Measurements from ENCODE around the gene GPRIN1.
"Not testable (repeated sequence)": the region's sequence is repeated elsewhere in the genome, so short reads cannot be mapped to it uniquely, and the experiment has no call there.

The GPRIN1 gene

DNA sequence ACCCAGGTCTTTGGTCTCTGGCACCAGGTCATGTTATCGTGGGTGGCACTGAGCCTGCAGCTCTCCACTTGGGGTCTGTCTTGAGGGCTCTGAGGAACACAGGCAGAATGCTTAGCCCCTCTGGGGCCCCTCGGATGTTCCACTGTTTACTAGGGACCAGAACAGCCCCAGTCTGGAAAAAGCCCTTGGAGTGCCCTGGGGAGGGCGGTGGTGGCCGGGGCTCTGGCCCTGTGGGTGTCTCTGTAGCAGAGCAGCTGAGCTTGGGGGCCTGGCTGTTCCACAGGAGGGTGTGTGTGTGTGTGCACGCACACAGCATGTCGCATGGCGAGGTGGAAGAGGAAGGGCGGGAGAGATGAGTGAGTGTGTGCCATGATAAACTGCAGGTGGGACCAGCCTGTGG is 15.4 kb downstream of the GPRIN1 start:
- no peak overlapping the region for H3K4me3 ChIP-seq (IDR thresholded peaks at IDR 0.05; ENCODE audit: insufficient read depth, low read depth, low read length)
- H3K9ac ChIP-seq: no peak overlapping the region
- no peak overlapping the region for H2AFZ ChIP-seq (ENCODE audit: low read depth)
- no peak for TF ChIP-seq CTCF (conservative IDR thresholded peaks at IDR 0.05; ENCODE audit: low read depth, low read length)
- H3K36me3 ChIP-seq (ENCODE audit: insufficient read depth): no peaks in the 10 kb centered on the region
- H3K27ac ChIP-seq: no peak overlapping the region
- no peaks in the 10 kb centered on the region for H3K27me3 ChIP-seq (ENCODE audit: insufficient read depth, low read depth)
- no peaks in the 10 kb centered on the region for H4K20me1 ChIP-seq (ENCODE audit: insufficient read depth)
- H3K79me2 ChIP-seq (ENCODE audit: insufficient read depth, low read depth): peaks cover 12% of the 10 kb centered on the region; the same call in 1 of the 2 replicates
- peaks cover 16% of the 10 kb centered on the region for H3K4me1 ChIP-seq (ENCODE audit: low read depth, poor library complexity, severe bottlenecking)
- no peak overlapping the region for H3K4me2 ChIP-seq

DNA sequence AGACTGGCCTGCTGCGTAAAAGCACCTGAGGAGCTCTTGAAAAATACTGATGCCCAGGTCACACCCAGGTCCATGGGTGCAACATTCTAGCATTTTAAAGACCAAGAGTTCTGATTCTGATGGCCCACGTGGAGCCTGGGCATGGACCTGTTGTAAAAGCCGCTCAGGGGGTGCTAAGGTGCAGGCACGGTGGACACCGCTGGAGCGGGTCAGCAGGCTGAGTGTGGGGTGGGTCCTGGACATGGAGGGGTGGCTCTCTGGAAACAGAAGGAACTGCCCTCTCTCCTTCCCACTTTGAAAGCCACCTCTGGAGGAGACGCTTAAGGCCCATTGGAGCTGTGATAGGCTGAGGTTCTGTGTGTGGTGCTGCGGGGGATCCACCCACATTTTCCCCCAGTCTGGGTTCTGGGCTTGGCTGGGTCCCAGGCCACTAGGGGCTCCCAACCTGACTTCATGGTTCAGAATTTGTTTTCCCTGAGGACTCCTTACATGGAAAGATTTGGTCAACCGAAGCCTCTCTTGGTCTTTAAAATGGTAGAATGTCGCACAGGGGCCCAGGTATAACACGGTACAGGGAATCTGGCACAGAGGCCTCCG is 16.6 kb downstream of the GPRIN1 start:
- H3K4me1 ChIP-seq (ENCODE audit: low read depth, poor library complexity, severe bottlenecking): peaks cover 4% of the 10 kb centered on the region
- H2AFZ ChIP-seq (ENCODE audit: low read depth): no peak overlapping the region
- H3K4me3 ChIP-seq (IDR thresholded peaks at IDR 0.05; ENCODE audit: insufficient read depth, low read depth, low read length): no peak overlapping the region
- H3K27ac ChIP-seq: no peak overlapping the region
- H3K9ac ChIP-seq: no peak overlapping the region
- H3K36me3 ChIP-seq (ENCODE audit: insufficient read depth): no peaks in the 10 kb centered on the region
- no peak overlapping the region for H3K4me2 ChIP-seq
- 0 out of 2 replicates have a peak, but pooled peaks cover 3% of the 10 kb centered on the region for H3K79me2 ChIP-seq (ENCODE audit: insufficient read depth, low read depth)
- H3K27me3 ChIP-seq (ENCODE audit: insufficient read depth, low read depth): no peaks in the 10 kb centered on the region
- H4K20me1 ChIP-seq (ENCODE audit: insufficient read depth): no peaks in the 10 kb centered on the region
- no peak for TF ChIP-seq CTCF (conservative IDR thresholded peaks at IDR 0.05; ENCODE audit: low read depth, low read length)

- no peaks in the 10 kb centered on the region for H3K4me1 ChIP-seq (ENCODE audit: low read depth, poor library complexity, severe bottlenecking)
Measured at GRCh38 chr5:176592573-176592972, 17.4 kb downstream of the GPRIN1 start.

GRCh38 chr5:176591667-176592066 is 18.3 kb downstream of the GPRIN1 start:
- H2AFZ ChIP-seq (ENCODE audit: low read depth); H3K4me2 ChIP-seq; H3K79me2 ChIP-seq (ENCODE audit: insufficient read depth, low read depth); H3K36me3 ChIP-seq (ENCODE audit: insufficient read depth); H3K4me3 ChIP-seq (IDR thresholded peaks at IDR 0.05; ENCODE audit: insufficient read depth, low read depth, low read length); H3K9ac ChIP-seq; H3K27ac ChIP-seq; H4K20me1 ChIP-seq (ENCODE audit: insufficient read depth); H3K27me3 ChIP-seq (ENCODE audit: insufficient read depth, low read depth); H3K4me1 ChIP-seq (ENCODE audit: low read depth, poor library complexity, severe bottlenecking): not testable (repeated sequence)

More at GRCh38 chr5:176592573-176592972, 17.4 kb downstream of the GPRIN1 start:
- Histone ChIP-seq H3K4me3 (IDR thresholded peaks at IDR 0.05; ENCODE audit: insufficient read depth, low read depth, low read length) (no peak overlapping the region), H3K9ac (no peak overlapping the region), H2AFZ (ENCODE audit: low read depth) (no peak overlapping the region), H3K79me2 (ENCODE audit: insufficient read depth, low read depth) (no peaks in the 10 kb centered on the region), H3K36me3 (ENCODE audit: insufficient read depth) (no peaks in the 10 kb centered on the region), H4K20me1 (ENCODE audit: insufficient read depth) (no peaks in the 10 kb centered on the region), H3K27ac (no peak overlapping the region), H3K4me2 (no peak overlapping the region), H3K27me3 (ENCODE audit: insufficient read depth, low read depth) (no peaks in the 10 kb centered on the region)
- no peak for TF ChIP-seq CTCF (conservative IDR thresholded peaks at IDR 0.05; ENCODE audit: low read depth, low read length)

GRCh38 chr5:176590035-176590717 is 19.8 kb downstream of the GPRIN1 start:
- Histone ChIP-seq H3K4me1 (ENCODE audit: low read depth, poor library complexity, severe bottlenecking) (no peaks in the 10 kb centered on the region), H3K27ac (no peak overlapping the region), H3K4me2 (no peak overlapping the region)

More at GRCh38 chr5:176590035-176590717, 19.8 kb downstream of the GPRIN1 start:
- H3K79me2 ChIP-seq (ENCODE audit: insufficient read depth, low read depth): no peaks in the 10 kb centered on the region
- no peaks in the 10 kb centered on the region for H4K20me1 ChIP-seq (ENCODE audit: insufficient read depth)
- H3K9ac ChIP-seq: no peak overlapping the region
- no peak for TF ChIP-seq CTCF (conservative IDR thresholded peaks at IDR 0.05; ENCODE audit: low read depth, low read length)
- H3K36me3 ChIP-seq (ENCODE audit: insufficient read depth): no peaks in the 10 kb centered on the region
- H3K4me3 ChIP-seq (IDR thresholded peaks at IDR 0.05; ENCODE audit: insufficient read depth, low read depth, low read length): no peak overlapping the region
- no peaks in the 10 kb centered on the region for H3K27me3 ChIP-seq (ENCODE audit: insufficient read depth, low read depth)
- H2AFZ ChIP-seq (ENCODE audit: low read depth): no peak overlapping the region

All from KMS-11 (cell line).